Measurements from ENCODE around the gene DRG2. TPM values are rescaled to one million over a fixed set of nuclear protein-coding genes. Genes with fewer than 3 reads are reported as not detected.

DRG2 gene
- total RNA-seq, 6 experiments from 2014 or later, result 10.4 to 28.8 (median 17.3) TPM

- ATAC-seq (peak; percentile 7 to 57 (median 36)), DNase-seq (peak in 2 of 3 donors; percentile 52 to 60)
- no peak for TF ChIP-seq POLR2A (IDR thresholded peaks at IDR 0.05)
- TF ChIP-seq, protein P1, sequence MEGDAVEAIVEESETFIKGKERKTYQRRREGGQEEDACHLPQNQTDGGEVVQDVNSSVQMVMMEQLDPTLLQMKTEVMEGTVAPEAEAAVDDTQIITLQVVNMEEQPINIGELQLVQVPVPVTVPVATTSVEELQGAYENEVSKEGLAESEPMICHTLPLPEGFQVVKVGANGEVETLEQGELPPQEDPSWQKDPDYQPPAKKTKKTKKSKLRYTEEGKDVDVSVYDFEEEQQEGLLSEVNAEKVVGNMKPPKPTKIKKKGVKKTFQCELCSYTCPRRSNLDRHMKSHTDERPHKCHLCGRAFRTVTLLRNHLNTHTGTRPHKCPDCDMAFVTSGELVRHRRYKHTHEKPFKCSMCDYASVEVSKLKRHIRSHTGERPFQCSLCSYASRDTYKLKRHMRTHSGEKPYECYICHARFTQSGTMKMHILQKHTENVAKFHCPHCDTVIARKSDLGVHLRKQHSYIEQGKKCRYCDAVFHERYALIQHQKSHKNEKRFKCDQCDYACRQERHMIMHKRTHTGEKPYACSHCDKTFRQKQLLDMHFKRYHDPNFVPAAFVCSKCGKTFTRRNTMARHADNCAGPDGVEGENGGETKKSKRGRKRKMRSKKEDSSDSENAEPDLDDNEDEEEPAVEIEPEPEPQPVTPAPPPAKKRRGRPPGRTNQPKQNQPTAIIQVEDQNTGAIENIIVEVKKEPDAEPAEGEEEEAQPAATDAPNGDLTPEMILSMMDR (IDR thresholded peaks at IDR 0.05), result no peak
- Histone ChIP-seq H3K27ac (peak overlapping the region; percentile 28 to 71 (median 68)), H3K4me3 (peak overlapping the region; percentile 87 to 90 (median 89)), H3K27me3 (no peaks in the 10 kb centered on the region), H3K4me1 (peaks cover 0 to 30% (median 6%) of the 10 kb centered on the region in 4 donors), H3K9me3 (no peaks in the 10 kb centered on the region), H3K36me3 (no peaks in the 10 kb centered on the region)
- 0% methylated on average over 13 of the region's 81 CpGs for WGBS (ENCODE audit: insufficient coverage, low coverage, low lambda C conversion rate, missing lambda C conversion rate)
- intact Hi-C loops (cut with DNase I), result no loop called here
Measured at GRCh38 chr17:18039535-18040260, 48.0 kb upstream of the DRG2 start.

DNA sequence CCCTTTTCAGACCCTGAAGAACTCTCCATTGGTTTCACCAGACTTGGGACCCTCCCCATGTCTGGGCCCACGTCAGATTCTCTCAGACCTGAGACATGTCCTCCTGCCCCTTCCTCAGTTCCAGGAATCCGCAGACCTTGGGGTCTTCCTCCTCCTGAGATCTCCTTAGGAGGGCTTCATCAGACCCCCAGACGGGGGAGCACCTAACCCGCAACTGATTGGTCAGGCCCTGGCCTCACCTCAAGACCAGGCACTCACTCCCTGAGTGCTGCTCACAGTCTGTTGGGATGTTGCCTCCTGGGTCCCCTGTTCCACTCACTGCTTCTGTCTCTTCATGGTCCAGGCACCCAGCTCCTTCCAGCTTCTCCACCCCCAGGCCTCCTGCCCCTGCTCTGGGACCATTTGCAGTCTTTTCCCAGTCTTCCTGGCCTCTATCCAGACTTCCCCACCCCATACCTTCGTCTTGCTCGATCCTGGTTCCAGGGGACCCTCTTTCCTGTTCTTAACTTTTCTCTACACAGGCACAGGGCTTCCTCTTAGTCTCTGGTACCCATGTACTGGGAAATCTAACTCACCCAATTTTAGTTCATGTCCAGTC lies 47.4 kb upstream of the DRG2 start:
- H3K4me1 ChIP-seq, result peaks cover 0 to 30% (median 6%) of the 10 kb centered on the region in 4 donors

DNA sequence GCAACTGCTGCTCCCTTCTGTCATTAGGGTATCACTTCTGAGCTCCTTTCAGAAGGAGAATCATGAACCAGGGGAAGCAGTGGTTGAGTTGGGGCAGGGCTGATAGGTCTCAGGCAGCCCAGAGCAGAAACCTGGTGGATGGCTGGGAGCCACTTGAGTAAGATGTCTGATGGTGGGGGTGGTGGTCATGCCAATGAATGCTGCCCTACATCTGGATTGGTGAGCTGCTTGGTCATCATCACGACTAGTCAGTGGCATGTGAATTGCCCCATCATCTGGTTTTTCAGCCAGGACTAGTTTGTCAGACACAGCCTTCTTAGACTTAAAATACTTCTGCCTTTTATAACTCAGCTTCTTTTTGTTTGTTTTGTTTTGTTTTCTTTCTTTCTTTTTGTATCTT lies 46.0 kb upstream of the DRG2 start:
- Histone ChIP-seq H3K9me3 (no peaks in the 10 kb centered on the region), H3K27ac (no peak overlapping the region), H3K4me3 (no peak overlapping the region), H3K36me3 (peaks cover 0 to 1% (median 0%) of the 10 kb centered on the region in 4 donors), H3K4me1 (peaks cover 0 to 30% (median 6%) of the 10 kb centered on the region in 4 donors), H3K27me3 (no peaks in the 10 kb centered on the region)
- WGBS (ENCODE audit: insufficient coverage, low coverage, low lambda C conversion rate, missing lambda C conversion rate), result 40% methylated on average over 1 of the region's 1 CpG
- DNase-seq (no peak), ATAC-seq (no peak)
- intact Hi-C loops (cut with DNase I), result no loop called here
- TF ChIP-seq POLR2A (IDR thresholded peaks at IDR 0.05), result no peak
- TF ChIP-seq, protein P1 (IDR thresholded peaks at IDR 0.05), result no peak

More for the DNA sequence above, 47.4 kb upstream of the DRG2 start:
- H3K9me3 ChIP-seq, result no peaks in the 10 kb centered on the region
- 51% methylated on average over 3 of the region's 6 CpGs for WGBS (ENCODE audit: insufficient coverage, low coverage, low lambda C conversion rate, missing lambda C conversion rate)
- DNase-seq (no peak), ATAC-seq (no peak)
- intact Hi-C loops (cut with DNase I), result no loop called here
- H3K4me3 ChIP-seq, result peak overlapping the region; percentile 87 to 90 (median 89)
- peak overlapping the region in 2 of 3 donors; percentile 68 to 71 for H3K27ac ChIP-seq
- H3K36me3 ChIP-seq, result no peaks in the 10 kb centered on the region
- no peaks in the 10 kb centered on the region for H3K27me3 ChIP-seq
- TF ChIP-seq POLR2A (IDR thresholded peaks at IDR 0.05), result no peak
- TF ChIP-seq, protein P1 (IDR thresholded peaks at IDR 0.05), result no peak

DNA sequence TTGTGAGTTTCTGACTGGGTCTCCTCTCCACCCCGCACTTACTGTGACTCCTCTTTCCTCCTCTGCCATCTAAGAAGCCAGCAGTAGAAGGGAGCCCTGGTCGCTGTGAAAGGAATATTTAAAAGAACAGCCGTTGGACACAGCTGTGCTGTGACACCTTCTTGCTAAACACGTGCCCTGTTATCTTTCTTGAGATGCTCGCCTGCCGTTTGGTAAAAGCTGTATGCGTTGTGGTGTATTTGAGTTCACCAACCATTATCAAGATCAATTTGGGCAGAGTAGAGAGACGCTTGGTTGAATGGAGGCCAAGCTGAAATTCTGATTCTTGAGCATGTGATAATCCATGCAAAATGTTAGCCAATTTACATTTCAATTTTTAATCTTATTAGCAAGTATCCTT lies 44.8 kb upstream of the DRG2 start:
- no peak for TF ChIP-seq POLR2A (IDR thresholded peaks at IDR 0.05)
- TF ChIP-seq, protein P1 (IDR thresholded peaks at IDR 0.05), result no peak
- no peaks in the 10 kb centered on the region for H3K27me3 ChIP-seq
- no peak overlapping the region for H3K4me3 ChIP-seq
- intact Hi-C loops (cut with DNase I), result no loop called here
- no peak overlapping the region for H3K27ac ChIP-seq
- peaks cover 0 to 23% (median 3%) of the 10 kb centered on the region in 4 donors for H3K4me1 ChIP-seq
- 62% methylated on average over 7 of the region's 8 CpGs for WGBS (ENCODE audit: insufficient coverage, low coverage, low lambda C conversion rate, missing lambda C conversion rate)
- no peak for ATAC-seq
- peaks cover 0 to 9% (median 0%) of the 10 kb centered on the region in 4 donors for H3K36me3 ChIP-seq
- DNase-seq, result no peak
- no peaks in the 10 kb centered on the region for H3K9me3 ChIP-seq
